Measurements from ENCODE around the gene NPTXR. TPM values are rescaled to one million over a fixed set of nuclear protein-coding genes. Genes with fewer than 3 reads are reported as not detected.

Gene NPTXR
- total and polyA plus RNA-seq, 2 of the 4 experiments (the other 2 are of a cell fraction), result 0.36 to 2.2 TPM

- Histone ChIP-seq H3K18ac (ENCODE audit: low read depth, low read length) (no peak overlapping the region), H2AFZ (replicated peaks; ENCODE audit: low read length, poor library complexity) (no peak overlapping the region), H3K9ac (ENCODE audit: low read depth, low read length) (no peak overlapping the region)
These were observed 55.0 kb downstream of the NPTXR start for GRCh38 chr22:38788846-38789245.

More at GRCh38 chr22:38788846-38789245, 55.0 kb downstream of the NPTXR start:
- CTCF ChIA-PET, result interaction anchor here (1.2 kb wide), 1 partner anchor 20 kb away, joined by 3 read pairs; no protein-coding TSS in a partner anchor
- Histone ChIP-seq H3K27ac (ENCODE audit: insufficient read depth, low read length) (no peak overlapping the region), H2AK9ac (replicated peaks; ENCODE audit: low read depth, low read length, poor library complexity) (no peak overlapping the region), H3K36me3 (ENCODE audit: control insufficient read depth, insufficient read depth, low read length) (peaks cover 6% of the 10 kb centered on the region), H3K23ac (ENCODE audit: low read depth, low read length) (0 out of 2 replicates have a peak overlapping the region, but pooled peaks have one; percentile 39), H3K4ac (ENCODE audit: low read depth, low read length) (no peak overlapping the region; the same call in 1 of the 2 replicates), H3K4me3 (ENCODE audit: insufficient read depth, low read depth, low read length) (no peak overlapping the region), H3K56ac (ENCODE audit: extremely low read depth, insufficient read depth, low read length) (no peak overlapping the region), H4K91ac (ENCODE audit: insufficient read depth, low read depth, low read length) (no peak overlapping the region), H3K9me3 (ENCODE audit: control insufficient read depth, insufficient read depth, low read length) (no peaks in the 10 kb centered on the region), H2BK20ac (ENCODE audit: low read depth, low read length) (no peak overlapping the region), H2BK120ac (ENCODE audit: low read depth, low read length) (no peak overlapping the region), H3K27me3 (ENCODE audit: control insufficient read depth, insufficient read depth, low read length) (no peaks in the 10 kb centered on the region), H4K20me1 (ENCODE audit: insufficient read depth, low read length) (peaks cover 10% of the 10 kb centered on the region; the same call in 1 of the 2 replicates), H3K79me1 (ENCODE audit: low read depth in 1 of 2, low read length in 2 of 2) (peaks cover 12 to 59% of the 10 kb centered on the region in 2 experiments), H2AK5ac (ENCODE audit: low read depth, low read length) (peak overlapping the region; percentile 27; the same call in 1 of the 2 replicates), H2BK5ac (ENCODE audit: low read depth, low read length, poor library complexity, severe bottlenecking) (peak overlapping the region; percentile 6), H4K5ac (ENCODE audit: low read depth, low read length) (no peak overlapping the region), H3K14ac (replicated peaks; ENCODE audit: low read depth, low read length) (0 out of 2 replicates have a peak overlapping the region, but pooled peaks have one; percentile 0), H3K4me1 (ENCODE audit: control insufficient read depth, insufficient read depth, low read length) (peaks cover 16% of the 10 kb centered on the region), H3K4me2 (ENCODE audit: low read depth, low read length) (peak overlapping the region; percentile 13; the same call in 1 of the 2 replicates), H2BK15ac (ENCODE audit: low read depth, low read length) (no peak overlapping the region), H3K9me1 (ENCODE audit: insufficient read depth, low read length) (peaks cover 37% of the 10 kb centered on the region), H4K8ac (ENCODE audit: low read depth in 2 of 2, low read length in 2 of 2) (no peak overlapping the region)
- DNase-seq (no peak), ATAC-seq (ENCODE audit: low read depth) (peak; percentile 3; the same call in 1 of the 2 replicates)
- TF ChIP-seq MAZ (IDR thresholded peaks at IDR 0.05; ENCODE audit: borderline replicate concordance, low read depth, low read length), result no peak
- TF ChIP-seq USF2 (IDR thresholded peaks at IDR 0.05; ENCODE audit: low read depth, low read length), result no peak
- no peak for TF ChIP-seq MXI1 (IDR thresholded peaks at IDR 0.05; ENCODE audit: borderline replicate concordance, low read depth, low read length)
- no peak for TF ChIP-seq BHLHE40 (IDR thresholded peaks at IDR 0.05; ENCODE audit: low read depth, low read length)
- no peak for TF ChIP-seq RAD21 (IDR thresholded peaks at IDR 0.05; ENCODE audit: low read length)
- TF ChIP-seq FOS (IDR thresholded peaks at IDR 0.05; ENCODE audit: low read depth, low read length), result no peak
- BruUV-seq (replicated peaks), result no TSS peak
- WGBS, 2 experiments (ENCODE audit: extremely low coverage in 2 of 2, insufficient read length in 1 of 2), result no CpG with 5 or more reads among the region's 6 CpGs
- in situ Hi-C loops (cut with MboI; ENCODE audit: low sequenced_read_pairs), result no loop called here
- POLR2A ChIA-PET (ENCODE audit: unreplicated experiment), result no interaction called here
- dilution Hi-C loops (cut with HindIII; ENCODE audit: low sequenced_read_pairs, unreplicated experiment), result no loop called here
- intact Hi-C loops (cut with micrococcal nuclease), result loop anchor here (5.0 kb wide), 1 partner anchor 53 kb away; the partner anchor contains the start of gene NPTXR

Measured in IMR-90 (cell line).